A549 (cell line): ENCODE data around the gene GPM6B.

Experiments used
- EP300 ChIP-seq, 2 experiments: fragments of >200 bp; sonication (Bioruptor Twin); formaldehyde crosslinking; IDR thresholded peaks; 2 replicates in 1 of 2; 3 replicates in 1 of 2; pipeline ENCODE4 v1.6.1; 2016 to 2017
- ESRRA ChIP-seq: fragments of 150-350 bp; IDR thresholded peaks from 2 replicates; pipeline ENCODE4 v1.6.1; 2014; ENCODE audit warnings: mild to moderate bottlenecking, low read length, borderline replicate concordance
- MYC ChIP-seq: IDR thresholded peaks from 2 replicates; pipeline ENCODE4 v1.6.1; 2012; ENCODE audit warnings: mild to moderate bottlenecking, inconsistent platforms, low read length, improper control_type of control experiment, borderline replicate concordance

DNA sequence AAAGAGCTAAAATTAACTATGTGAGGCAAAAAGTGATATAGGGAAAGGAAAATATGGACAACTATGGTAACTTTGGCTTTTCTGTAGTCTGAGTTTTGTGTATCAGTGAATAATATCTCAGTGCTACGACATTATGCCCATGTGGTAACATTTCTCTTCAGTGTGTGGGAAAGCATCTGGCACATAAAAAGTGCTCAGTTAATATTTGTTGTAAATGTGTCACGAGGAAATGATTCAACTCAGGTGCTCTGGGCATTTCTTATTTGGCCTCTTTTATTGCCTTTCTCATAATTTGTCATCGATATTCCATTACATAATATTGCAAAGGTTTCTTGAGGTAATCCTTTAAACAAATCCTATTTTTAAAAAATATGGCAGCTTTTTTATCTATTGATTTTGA, 64.8 kb downstream of the GPM6B start:
- no peak for TF ChIP-seq MYC
- TF ChIP-seq EP300 (IDR thresholded peaks at IDR 0.05): no peak
- TF ChIP-seq ESRRA: no peak
